T-helper 2 cell treated with Interferon-gamma antibody and Interleukin-4, amounts not matched to agents 100 ng/mL and 5 ng/mL, for 36 hours (primary cell): ENCODE measurements around the gene TMEM243. TPM values are rescaled to one million over a fixed set of nuclear protein-coding genes. Genes with fewer than 3 reads are reported as not detected.

Source experiments
- intact Hi-C: fragments of 100-400 bp; cut with micrococcal nuclease; formaldehyde crosslinking; loops from one replicate; pipeline ENCODE4 v1.15.1; 2023
- total RNA-seq: library from RNA; stranded (reverse); gene quantifications from 2 replicates; pipeline ENCODE4 v1.2.3, GENCODE V29; 2022

The TMEM243 gene
- total RNA-seq, 1 donor from 2014 or later = 42.2 TPM

DNA sequence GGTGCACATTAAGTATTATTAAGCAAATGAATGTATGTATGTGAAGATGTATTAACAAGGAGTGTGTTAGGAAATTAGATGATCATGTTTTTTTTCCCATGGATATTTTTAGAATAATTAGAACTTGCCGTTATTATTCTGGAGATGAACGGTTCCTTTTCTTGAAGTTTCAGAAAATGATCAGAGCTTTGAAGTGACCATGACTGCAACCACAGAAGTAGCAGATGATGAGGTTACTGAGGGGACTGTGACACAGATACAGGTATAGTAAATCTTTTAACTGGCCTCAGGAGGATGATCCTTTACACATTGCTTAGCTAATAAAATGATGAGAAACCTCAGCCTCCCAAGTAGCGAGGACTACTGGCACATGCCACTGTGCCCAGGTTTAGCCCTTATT lies 48.7 kb downstream of the TMEM243 start:
- intact Hi-C loops = no loop called here

DNA sequence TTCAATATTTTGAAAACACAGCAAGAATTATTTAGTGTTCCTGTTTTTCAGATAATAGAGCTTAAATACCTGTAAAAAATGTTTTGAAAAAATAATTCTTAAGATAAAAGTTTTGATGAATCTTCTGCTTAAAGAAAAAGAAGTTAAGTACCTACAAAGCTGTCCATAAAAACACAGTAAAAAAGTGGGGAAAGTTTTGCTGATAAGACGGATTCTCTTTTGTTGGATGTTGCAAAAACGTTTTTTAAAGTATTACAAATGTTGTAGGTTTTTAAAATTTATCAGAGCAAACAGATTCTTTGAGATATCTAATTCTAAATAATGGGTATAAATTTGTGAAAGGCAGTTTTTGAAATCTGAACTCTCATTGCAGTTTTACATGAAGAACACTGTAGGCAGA lies 55.1 kb downstream of the TMEM243 start:
- intact Hi-C loops = no loop called here

DNA sequence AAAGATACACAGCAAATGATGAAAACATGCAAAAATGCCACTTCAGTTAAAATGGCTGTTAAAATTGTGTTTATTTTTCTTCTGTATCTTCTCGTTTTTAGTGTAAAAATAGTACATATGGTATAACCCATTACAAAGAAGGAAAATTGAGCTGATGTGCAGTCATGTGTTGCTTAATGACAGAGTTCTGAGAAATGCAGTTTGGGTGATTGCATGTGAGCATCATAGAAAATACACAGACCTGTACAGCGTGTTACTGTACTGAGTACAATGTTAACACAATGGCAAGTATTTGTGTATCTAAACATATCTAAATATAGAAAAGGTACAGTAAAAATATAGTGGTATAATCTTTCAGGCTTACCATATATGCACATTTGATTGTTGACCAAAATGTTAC lies 60.0 kb downstream of the TMEM243 start:
- intact Hi-C loops = no loop called here

DNA sequence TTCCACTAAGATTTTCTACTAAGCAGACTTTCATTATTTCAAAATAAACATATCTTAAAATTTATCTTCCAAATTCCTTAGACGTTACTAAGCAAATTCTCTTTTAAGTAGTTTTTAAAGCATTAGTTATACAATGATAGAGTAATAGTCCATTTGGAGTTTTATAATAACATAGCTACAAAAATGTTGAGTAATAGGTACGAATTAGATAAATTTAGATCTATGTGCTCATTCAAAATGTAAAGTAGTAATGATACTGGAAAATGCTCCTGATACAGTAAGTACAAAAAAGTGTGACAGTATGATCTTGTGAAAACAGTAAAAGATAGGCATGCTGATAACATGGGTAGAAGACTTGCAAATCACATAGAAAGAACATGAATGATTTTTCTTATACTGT lies 62.8 kb downstream of the TMEM243 start:
- intact Hi-C loops = no loop called here

DNA sequence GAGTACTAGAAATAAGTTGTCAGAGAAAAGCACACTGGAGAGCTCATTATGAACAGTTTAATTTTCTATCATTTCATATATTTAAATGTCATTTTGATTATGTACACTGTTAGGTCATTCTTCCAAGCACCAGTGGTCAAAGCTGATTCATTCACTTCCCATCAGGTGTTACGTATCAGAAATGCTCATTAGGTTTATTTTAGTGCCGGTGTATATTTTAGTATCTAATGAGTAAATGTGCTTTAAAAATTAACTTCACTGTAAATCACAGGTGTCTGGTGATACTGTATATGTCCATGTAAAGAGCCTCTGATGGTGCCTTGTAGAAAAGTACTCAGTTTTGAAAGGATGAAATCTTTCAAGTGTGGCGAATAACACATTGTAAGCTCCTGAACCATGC lies 63.7 kb downstream of the TMEM243 start:
- intact Hi-C loops = no loop called here

DNA sequence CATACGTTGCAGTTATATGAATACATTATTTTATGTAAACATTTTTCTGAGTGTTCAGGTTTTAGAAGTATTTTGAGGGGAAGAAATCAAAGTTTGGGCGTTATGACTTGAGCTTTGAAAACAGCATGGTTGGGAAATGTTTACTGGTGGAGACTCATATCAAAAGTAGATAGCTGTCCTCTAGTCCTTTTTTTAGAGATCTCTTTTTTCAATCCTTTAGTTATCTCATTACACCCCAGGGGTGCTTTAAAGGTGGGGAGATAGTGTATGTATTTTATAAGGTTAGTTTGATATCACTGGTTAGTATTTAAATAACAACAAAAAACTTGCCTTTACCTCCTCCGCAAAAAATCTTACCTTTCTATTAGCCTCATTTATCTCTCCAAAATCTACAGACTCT lies 65.0 kb downstream of the TMEM243 start:
- intact Hi-C loops = loop anchor here (5.0 kb wide), 3 partner anchors 33 to 263 kb away; no protein-coding TSS in a partner anchor

DNA sequence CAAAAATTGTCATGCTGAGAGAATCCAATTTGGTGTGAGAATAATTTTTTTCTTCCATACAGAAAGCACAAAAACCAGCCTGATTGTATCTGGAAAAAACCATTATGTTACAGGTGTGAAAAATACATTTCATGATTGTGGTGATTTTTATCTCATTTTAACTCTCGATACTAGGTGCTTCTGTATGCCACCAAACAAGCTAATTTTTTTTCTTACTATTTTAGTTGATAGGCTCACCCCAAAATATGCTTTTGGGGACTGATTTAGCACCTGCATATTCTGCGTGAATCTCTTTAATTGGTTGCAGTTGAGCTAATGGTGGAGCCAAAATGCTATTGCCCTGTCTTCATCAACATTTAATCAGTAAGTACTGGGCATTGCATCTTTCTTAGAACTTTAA lies 65.4 kb downstream of the TMEM243 start:
- intact Hi-C loops = loop anchor here (5.0 kb wide), 3 partner anchors 33 to 263 kb away; no protein-coding TSS in a partner anchor

DNA sequence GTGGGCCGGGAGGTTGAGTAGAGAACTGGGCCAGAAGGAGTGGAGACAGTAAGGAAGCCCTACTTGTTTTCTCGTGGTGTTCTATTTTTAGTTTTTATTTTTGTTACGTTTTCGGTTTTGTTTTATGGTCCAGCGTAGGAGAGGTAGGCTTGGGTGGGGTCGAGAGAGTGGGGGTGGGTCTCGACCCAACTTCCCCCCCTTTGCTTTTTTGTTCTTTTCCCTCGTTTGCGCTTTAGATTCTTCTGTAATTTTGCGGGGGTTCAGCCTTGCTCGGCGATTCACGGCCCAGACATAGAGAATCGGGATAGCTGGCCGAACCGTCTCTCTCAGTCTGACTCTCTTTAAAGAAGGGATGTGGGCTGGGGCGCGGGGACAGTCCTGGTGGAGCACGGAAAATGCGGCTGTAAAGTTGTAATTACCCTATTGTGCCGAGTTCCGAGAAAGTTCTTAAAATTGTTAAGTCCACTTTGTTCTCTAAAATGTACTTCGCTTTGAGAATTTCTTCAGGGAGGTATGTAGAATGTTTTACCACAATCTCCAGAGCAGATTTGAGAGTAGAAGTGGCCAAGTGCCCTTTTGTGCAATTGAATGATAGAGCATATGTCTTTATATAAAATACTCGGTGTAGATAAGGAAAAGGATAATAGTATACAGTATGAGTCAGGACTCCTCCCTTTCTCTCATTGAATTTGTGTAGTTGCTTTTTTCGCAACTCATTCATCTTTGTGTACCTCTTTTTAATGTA lies 66.5 kb downstream of the TMEM243 start:
- intact Hi-C loops = loop anchor here (1.0 to 5.0 kb wide), 9 partner anchors 10 to 1066 kb away; partner anchors contain the start of genes CROT, ELAPOR2 and TMEM243

DNA sequence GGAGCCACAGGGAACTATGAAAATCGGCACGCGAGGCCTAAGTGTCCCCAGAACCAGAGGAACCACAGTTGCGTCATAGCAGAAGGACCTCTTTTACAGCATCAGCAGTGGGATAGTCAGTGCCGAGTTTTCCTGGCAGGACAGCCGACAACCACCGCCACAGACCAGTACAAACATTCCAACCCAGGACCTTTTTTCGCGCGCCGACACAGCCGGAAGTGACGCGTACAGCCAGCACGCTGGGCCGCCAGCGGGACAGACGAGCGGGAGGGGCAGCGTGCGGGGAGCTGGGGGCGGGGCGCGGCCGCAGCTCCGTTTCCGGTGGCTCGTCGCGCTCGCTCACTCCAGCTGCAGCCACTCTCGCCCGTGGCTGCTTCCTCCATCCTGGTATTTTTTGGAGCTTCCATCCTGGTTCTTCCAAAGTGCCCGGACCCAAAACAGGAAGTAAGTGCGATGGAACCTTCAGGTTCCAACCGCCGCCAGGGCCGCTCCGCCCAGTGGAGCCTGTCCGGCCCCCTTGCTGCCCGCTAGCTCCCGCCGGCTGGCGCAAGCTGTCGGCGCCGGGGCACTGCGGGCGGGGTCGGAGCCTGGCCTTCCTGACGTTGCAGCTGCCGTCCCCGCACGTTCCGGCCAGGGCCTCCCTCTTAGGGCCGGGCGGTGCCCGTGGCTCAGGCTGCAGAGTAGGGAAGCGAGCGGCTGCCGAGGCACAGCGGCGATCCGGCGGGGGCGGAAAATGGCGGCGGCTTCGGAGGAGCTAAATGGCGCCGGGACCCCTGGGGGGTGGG lies 67.2 kb downstream of the TMEM243 start, which contains the start of gene DMTF1:
Gene DMTF1 (plus strand): TSS at position 342 of the 785 bp plus-strand sequence. CDS start 12,489 bp downstream, outside the sequence.
- intact Hi-C loops = loop anchor here (1.0 to 5.0 kb wide), 7 partner anchors 35 to 1066 kb away; partner anchors contain the start of genes CROT and TMEM243

DNA sequence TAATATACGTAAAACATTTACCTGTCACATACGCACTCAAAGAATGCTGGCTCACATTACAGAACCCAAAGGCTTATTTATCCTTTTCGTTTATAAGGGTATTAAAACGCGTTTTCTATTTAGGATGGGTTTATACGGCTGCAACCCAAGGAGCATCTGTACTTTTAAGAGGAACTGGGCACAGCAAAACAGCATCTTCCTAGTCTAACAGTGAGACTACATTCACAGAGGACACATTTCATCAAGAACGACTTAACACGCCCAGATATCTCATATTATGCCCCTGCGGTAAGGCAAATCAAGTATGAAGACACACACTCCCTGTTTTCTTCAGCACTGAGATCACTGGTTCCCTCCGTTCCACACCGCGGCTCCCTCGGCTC lies 67.8 kb downstream of the TMEM243 start:
- intact Hi-C loops = loop anchor here (1.0 to 5.0 kb wide), 7 partner anchors 36 to 1067 kb away; partner anchors contain the start of genes CROT and TMEM243

DNA sequence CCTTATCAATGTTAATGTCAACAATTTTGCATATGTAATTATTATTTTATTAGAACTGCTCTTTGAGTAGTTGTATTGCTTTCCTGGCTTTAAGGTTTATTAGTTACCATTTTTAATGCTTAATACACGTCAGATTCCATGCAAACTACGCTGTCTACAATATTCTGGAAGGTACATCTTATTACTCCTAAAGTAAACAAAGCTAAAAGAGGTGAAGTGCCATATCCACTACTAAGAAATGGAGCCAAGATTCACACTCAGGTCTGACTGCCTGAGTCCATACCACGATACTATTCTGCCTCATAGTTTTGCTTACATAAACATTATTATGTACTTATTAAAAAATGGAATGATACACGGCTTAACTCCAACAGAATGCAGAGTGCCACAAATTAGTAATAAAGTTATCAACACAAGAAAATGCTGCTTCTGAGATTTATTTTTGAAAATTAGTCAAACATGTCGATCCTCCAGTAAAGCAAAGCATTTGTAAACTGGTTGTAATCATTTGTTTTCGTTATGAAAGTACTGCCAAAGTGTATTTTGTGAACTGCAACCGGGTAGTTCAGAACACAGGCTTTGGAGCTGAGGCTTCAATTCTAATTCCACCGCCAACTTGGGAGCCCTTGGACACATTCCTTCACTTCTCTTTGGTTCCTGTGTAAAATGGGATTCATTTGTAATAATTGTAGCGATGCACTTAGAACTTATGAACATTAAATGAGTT lies 68.4 kb downstream of the TMEM243 start:
- intact Hi-C loops = loop anchor here (5.0 kb wide), 3 partner anchors 36 to 266 kb away; no protein-coding TSS in a partner anchor

DNA sequence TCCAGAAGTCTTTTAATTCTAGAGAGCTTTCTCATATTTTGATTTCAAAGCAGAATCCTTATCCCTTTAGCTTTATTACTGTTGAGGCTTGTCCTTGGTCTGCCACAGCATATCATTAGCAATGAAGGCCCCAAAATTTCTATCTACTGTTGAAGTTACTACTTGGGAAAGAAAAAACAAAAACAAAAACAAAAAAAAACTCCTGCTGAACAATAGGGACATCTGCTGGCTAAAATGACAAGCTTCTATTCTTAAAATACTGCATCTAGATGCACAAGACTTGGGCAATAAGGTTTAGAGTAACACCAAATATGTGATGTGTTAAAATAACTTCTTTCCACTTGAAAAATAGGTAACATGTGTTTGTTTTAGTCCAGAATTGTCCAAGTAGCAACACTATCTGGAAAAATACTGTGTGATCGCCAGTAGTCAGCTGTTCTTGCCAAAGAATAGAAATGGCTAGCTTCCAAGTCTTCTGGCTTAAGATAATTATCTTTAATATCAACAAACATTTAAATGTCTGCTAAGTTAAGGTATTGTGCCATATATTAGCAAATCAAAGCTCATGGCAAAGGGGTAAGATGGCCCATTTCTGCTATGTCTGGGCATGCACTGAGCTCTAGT lies 71.1 kb downstream of the TMEM243 start:
- intact Hi-C loops = loop anchor here (1.0 kb wide), 2 partner anchors 209 to 222 kb away; no protein-coding TSS in a partner anchor

DNA sequence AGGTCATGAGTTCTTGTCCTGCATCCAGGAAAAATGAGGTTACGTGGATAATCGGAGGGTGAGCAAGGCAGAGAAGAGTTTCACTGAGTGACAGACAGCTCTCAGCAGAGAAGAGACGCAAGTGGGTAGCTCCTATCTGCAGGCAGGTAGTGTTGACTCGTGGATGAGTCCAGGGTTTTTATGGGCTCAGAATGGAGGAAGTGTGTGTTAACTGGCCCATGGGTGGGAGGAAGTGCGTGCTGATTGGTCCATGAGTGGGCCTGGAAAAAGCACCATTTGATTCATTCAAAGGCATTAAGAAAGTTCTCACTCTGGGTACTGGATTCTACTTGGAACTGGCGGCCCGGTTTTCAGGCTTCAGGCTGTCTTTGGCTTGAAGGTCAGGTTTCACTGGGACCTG lies 72.0 kb downstream of the TMEM243 start:
- intact Hi-C loops = no loop called here

DNA sequence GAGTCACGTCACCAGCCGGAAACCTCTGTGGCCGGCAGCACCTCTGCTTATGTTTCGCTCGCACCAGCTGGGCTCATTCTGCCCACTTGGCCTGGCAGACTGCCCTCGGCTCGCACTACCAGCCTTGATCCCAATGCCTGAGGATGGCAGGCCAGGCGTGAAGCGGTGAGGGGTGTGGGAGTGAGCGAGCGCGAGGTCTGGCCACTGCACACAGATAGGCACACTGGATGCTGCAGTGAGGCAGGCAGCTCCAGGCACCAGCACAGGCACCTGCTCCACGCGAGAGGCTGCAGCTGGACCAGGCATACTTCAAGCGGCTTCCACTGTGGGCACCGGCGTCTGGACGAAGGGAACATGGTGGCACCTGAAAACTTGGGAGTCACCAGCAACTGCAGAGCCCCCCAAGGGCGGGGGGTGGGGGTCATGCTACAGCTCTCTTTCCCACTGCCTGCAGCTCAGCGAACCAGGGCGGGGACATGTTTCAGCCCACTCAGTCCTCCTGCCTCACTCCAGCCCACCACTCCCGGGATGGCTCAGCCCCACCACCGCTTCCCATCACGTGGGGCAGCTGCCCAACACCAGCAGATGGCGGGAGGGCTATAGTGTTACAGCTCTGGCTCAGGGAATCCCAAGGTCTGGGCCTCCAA lies 72.7 kb downstream of the TMEM243 start:
- intact Hi-C loops = no loop called here

Other genes with a start within 250 kb of the TMEM243 start
- gene ELAPOR2, start 160.1 kb downstream of the TMEM243 start, total RNA-seq = 4.1 and 6.0 TPM in 2 replicates
- 109 and 124 TPM in 2 replicates for gene DMTF1, start 67.3 kb downstream of the TMEM243 start, total RNA-seq
- 11.2 and 13.9 TPM in 2 replicates for gene CROT, start 125.9 kb upstream of the TMEM243 start, total RNA-seq